Uterus (tissue), 2 donors: ENCODE results near the gene CABP2.

Experiments
- CTCF ChIP-seq, 4 experiments: fragments of 200-600 bp in 2 of 4; fragments of 450-650 bp in 2 of 4; sonication (generic) in 2 of 4; IDR thresholded peaks; one replicate each; pipeline ENCODE4 v1.5.1; 2016 to 2019; ENCODE audit warnings: antibody characterized with exemption in 4 of 4, mild to moderate bottlenecking in 2 of 4, moderate library complexity in 1 of 4
- POLR2A ChIP-seq, 2 donors: fragments of 450-650 bp; IDR thresholded peaks; one replicate each; pipeline ENCODE4 v1.6.1; 2016; ENCODE audit warnings: antibody characterized with exemption in 2 of 2, mild to moderate bottlenecking in 1 of 2, moderate library complexity in 1 of 2

GRCh38 chr11:67482275-67482826 lies 40.9 kb downstream of the CABP2 start:
- no peak for TF ChIP-seq POLR2A (IDR thresholded peaks at IDR 0.05)
- no peak for TF ChIP-seq CTCF (IDR thresholded peaks at IDR 0.05)
